Liver (tissue), 3 donors: ENCODE measurements around the gene RAB39B.
"Not testable (repeated sequence)": the region's sequence is repeated elsewhere in the genome, so short reads cannot be mapped to it uniquely, and the experiment has no call there.

Experiments used
- FOXA1 ChIP-seq: IDR thresholded peaks from 2 replicates; pipeline ENCODE4 v1.6.1; 2016; ENCODE audit warnings: antibody characterized with exemption
- GABPA ChIP-seq, 2 donors: IDR thresholded peaks in 1 of 2; conservative IDR thresholded peaks in 1 of 2; 2 replicates each; pipeline ENCODE4 v1.6.1; 2016; ENCODE audit warnings: antibody characterized with exemption in 2 of 2, mild to moderate bottlenecking in 1 of 2, moderate library complexity in 1 of 2
- JUND ChIP-seq, 2 donors: IDR thresholded peaks; 2 replicates each; pipeline ENCODE4 v1.6.1; 2016; ENCODE audit warnings: antibody characterized with exemption in 2 of 2
- RAD21 ChIP-seq, 2 donors: IDR thresholded peaks; 2 replicates each; pipeline ENCODE4 v1.6.1; 2016; ENCODE audit warnings: antibody characterized with exemption in 2 of 2, mild to moderate bottlenecking in 2 of 2
- RXRA ChIP-seq, 2 donors: IDR thresholded peaks; 2 replicates each; pipeline ENCODE4 v1.6.1; 2017 to 2018; ENCODE audit warnings: antibody characterized with exemption in 2 of 2, mild to moderate bottlenecking in 1 of 2
- SP1 ChIP-seq: IDR thresholded peaks from 2 replicates; pipeline ENCODE4 v1.6.1; 2018; ENCODE audit warnings: antibody characterized with exemption, mild to moderate bottlenecking
- TAF1 ChIP-seq: conservative IDR thresholded peaks from 2 replicates; pipeline ENCODE4 v1.6.1; 2016; ENCODE audit warnings: antibody characterized with exemption, mild to moderate bottlenecking
- YY1 ChIP-seq: IDR thresholded peaks from 2 replicates; pipeline ENCODE4 v1.6.1; 2016; ENCODE audit warnings: antibody characterized with exemption, mild to moderate bottlenecking
- TF ChIP-seq, protein P1 (sequence below): fragments of 150-350 bp; IDR thresholded peaks from 2 replicates; pipeline ENCODE4 v1.5.1; 2017; ENCODE audit warnings: improper control_type of control experiment, low read depth, low read length; ENCODE audit not compliant: missing input control
- TF ChIP-seq, protein P2 (sequence below): IDR thresholded peaks from 2 replicates; pipeline ENCODE4 v1.6.1; 2016; ENCODE audit warnings: antibody characterized with exemption, mild to moderate bottlenecking
- TF ChIP-seq, protein P3 (sequence below): IDR thresholded peaks from 2 replicates; pipeline ENCODE4 v1.6.1; 2016; ENCODE audit warnings: antibody characterized with exemption
- donor health status: healthy.
- donor health status: healthy.

DNA sequence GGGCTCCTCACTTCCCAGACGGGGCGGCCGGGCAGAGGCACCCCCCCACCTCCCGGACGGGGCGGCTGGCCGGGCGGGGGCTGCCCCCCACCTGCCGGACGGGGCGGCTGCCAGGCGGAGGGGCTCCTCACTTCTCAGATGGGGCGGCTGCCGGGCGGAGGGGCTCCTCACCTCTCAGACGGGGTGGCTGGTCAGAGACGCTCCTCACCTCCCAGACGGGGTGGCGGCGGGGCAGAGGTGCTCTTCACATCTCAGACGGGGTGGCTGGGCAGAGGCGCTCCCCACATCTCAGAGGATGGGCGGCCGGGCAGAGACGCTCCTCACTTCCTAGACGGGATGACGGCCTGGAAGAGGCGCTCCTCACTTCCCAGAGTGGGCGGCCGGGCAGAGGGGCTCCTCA lies 40.5 kb downstream of the RAB39B start:
- TF ChIP-seq, protein P1, sequence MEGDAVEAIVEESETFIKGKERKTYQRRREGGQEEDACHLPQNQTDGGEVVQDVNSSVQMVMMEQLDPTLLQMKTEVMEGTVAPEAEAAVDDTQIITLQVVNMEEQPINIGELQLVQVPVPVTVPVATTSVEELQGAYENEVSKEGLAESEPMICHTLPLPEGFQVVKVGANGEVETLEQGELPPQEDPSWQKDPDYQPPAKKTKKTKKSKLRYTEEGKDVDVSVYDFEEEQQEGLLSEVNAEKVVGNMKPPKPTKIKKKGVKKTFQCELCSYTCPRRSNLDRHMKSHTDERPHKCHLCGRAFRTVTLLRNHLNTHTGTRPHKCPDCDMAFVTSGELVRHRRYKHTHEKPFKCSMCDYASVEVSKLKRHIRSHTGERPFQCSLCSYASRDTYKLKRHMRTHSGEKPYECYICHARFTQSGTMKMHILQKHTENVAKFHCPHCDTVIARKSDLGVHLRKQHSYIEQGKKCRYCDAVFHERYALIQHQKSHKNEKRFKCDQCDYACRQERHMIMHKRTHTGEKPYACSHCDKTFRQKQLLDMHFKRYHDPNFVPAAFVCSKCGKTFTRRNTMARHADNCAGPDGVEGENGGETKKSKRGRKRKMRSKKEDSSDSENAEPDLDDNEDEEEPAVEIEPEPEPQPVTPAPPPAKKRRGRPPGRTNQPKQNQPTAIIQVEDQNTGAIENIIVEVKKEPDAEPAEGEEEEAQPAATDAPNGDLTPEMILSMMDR = not testable (repeated sequence)
- TF ChIP-seq YY1; RAD21 (IDR thresholded peaks at IDR 0.05); JUND (IDR thresholded peaks at IDR 0.05); GABPA (IDR thresholded peaks at IDR 0.05 in 1 of 2, conservative IDR thresholded peaks at IDR 0.05 in 1 of 2); SP1; FOXA1; TAF1; RXRA (IDR thresholded peaks at IDR 0.05): not testable (repeated sequence)
- TF ChIP-seq, protein P2, sequence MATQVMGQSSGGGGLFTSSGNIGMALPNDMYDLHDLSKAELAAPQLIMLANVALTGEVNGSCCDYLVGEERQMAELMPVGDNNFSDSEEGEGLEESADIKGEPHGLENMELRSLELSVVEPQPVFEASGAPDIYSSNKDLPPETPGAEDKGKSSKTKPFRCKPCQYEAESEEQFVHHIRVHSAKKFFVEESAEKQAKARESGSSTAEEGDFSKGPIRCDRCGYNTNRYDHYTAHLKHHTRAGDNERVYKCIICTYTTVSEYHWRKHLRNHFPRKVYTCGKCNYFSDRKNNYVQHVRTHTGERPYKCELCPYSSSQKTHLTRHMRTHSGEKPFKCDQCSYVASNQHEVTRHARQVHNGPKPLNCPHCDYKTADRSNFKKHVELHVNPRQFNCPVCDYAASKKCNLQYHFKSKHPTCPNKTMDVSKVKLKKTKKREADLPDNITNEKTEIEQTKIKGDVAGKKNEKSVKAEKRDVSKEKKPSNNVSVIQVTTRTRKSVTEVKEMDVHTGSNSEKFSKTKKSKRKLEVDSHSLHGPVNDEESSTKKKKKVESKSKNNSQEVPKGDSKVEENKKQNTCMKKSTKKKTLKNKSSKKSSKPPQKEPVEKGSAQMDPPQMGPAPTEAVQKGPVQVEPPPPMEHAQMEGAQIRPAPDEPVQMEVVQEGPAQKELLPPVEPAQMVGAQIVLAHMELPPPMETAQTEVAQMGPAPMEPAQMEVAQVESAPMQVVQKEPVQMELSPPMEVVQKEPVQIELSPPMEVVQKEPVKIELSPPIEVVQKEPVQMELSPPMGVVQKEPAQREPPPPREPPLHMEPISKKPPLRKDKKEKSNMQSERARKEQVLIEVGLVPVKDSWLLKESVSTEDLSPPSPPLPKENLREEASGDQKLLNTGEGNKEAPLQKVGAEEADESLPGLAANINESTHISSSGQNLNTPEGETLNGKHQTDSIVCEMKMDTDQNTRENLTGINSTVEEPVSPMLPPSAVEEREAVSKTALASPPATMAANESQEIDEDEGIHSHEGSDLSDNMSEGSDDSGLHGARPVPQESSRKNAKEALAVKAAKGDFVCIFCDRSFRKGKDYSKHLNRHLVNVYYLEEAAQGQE = not testable (repeated sequence)
- TF ChIP-seq, protein P3, sequence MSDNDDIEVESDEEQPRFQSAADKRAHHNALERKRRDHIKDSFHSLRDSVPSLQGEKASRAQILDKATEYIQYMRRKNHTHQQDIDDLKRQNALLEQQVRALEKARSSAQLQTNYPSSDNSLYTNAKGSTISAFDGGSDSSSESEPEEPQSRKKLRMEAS = not testable (repeated sequence)
